A673 (cell line): Measurements from ENCODE around the gene ATF1. TPM values are rescaled to one million over a fixed set of nuclear protein-coding genes. Genes with fewer than 3 reads are reported as not detected.

Experiments
- BruUV-seq: library from RNA; stranded (reverse); fragments of 400-500 nt; replicated peaks from 2 replicates; lab custom pipeline; 2021; lab: Mats Ljungman, UMichigan
- CTCF ChIA-PET: fragments of 300-600 bp; sonication (Branson Sonifier 250); formaldehyde crosslinking; loops from one replicate; lab custom pipeline; 2022; ENCODE audit warnings: antibody characterized with exemption; lab: Charles Lee
- POLR2A ChIA-PET: fragments of 300-600 bp; sonication (Branson Sonifier 250); formaldehyde crosslinking; loops from one replicate; lab custom pipeline; 2022; ENCODE audit warnings: antibody characterized with exemption; ENCODE audit not compliant: low non-redundant PET; lab: Charles Lee
- DNase-seq: peaks from one replicate; pipeline ENCODE4 v3.0.0-alpha.2; 2015; ENCODE audit warnings: low spot score
- H3K27ac ChIP-seq: fragments of 200-600 bp; sonication (generic); 2 replicates; pipeline ENCODE4 v1.5.1; 2016; ENCODE audit warnings: mixed run types, low read depth, mild to moderate bottlenecking, mixed read lengths, antibody characterized with exemption, low read length; ENCODE audit not compliant: poor library complexity, severe bottlenecking
- H3K27me3 ChIP-seq: fragments of 200-600 bp; sonication (generic); replicated peaks from 2 replicates; pipeline ENCODE4 v1.6.1; 2017; ENCODE audit warnings: mixed run types, low read depth, mild to moderate bottlenecking, mixed read lengths, antibody characterized with exemption, low read length; ENCODE audit not compliant: insufficient read depth, poor library complexity
- H3K36me3 ChIP-seq: fragments of 200-600 bp; sonication (generic); 2 replicates; pipeline ENCODE4 v1.6.1; 2016; ENCODE audit warnings: mixed run types, mild to moderate bottlenecking, mixed read lengths, antibody characterized with exemption, low read length; ENCODE audit not compliant: insufficient read depth, poor library complexity, severe bottlenecking
- H3K4me1 ChIP-seq: fragments of 200-600 bp; sonication (generic); 2 replicates; pipeline ENCODE4 v1.6.1; 2017; ENCODE audit warnings: mixed run types, mild to moderate bottlenecking, mixed read lengths, antibody characterized with exemption, low read length; ENCODE audit not compliant: insufficient read depth, poor library complexity, severe bottlenecking
- H3K4me3 ChIP-seq: fragments of 200-600 bp; sonication (generic); 2 replicates; pipeline ENCODE4 v1.5.1; 2016; ENCODE audit warnings: low read depth, mixed run types, mild to moderate bottlenecking, mixed read lengths, low read length; ENCODE audit not compliant: poor library complexity, severe bottlenecking
- H3K9me3 ChIP-seq: fragments of 200-600 bp; sonication (generic); 2 replicates; pipeline ENCODE4 v1.6.1; 2016; ENCODE audit warnings: mixed run types, low read depth, mild to moderate bottlenecking, mixed read lengths, antibody characterized with exemption, low read length; ENCODE audit not compliant: poor library complexity, severe bottlenecking
- EZH2 ChIP-seq: fragments of 200-600 bp; sonication (generic); IDR thresholded peaks from 2 replicates; pipeline ENCODE4 v1.6.1; 2017; ENCODE audit warnings: borderline replicate concordance, low read depth, mild to moderate bottlenecking, mixed read lengths, antibody characterized with exemption, low read length; ENCODE audit not compliant: poor library complexity, severe bottlenecking
- intact Hi-C: fragments of 100-400 bp; cut with micrococcal nuclease; formaldehyde crosslinking; loops from one replicate; pipeline ENCODE4 v1.10.0; 2022; ENCODE audit not compliant: unreplicated experiment
- total RNA-seq: library from RNA; stranded (reverse); gene quantifications from 2 replicates; pipeline ENCODE4 v1.2.3, GENCODE V29; 2021
- TF ChIP-seq, protein P1 (sequence below): fragments of 300-800, 200-600 bp; sonication (generic); conservative IDR thresholded peaks from 2 replicates; pipeline ENCODE4 v1.5.1; 2017; ENCODE audit warnings: low read depth, mild to moderate bottlenecking, antibody characterized with exemption, low read length, moderate library complexity, mixed read lengths

The ATF1 gene
- total RNA-seq, 1 experiment from 2014 or later, result 42.3 TPM

DNA sequence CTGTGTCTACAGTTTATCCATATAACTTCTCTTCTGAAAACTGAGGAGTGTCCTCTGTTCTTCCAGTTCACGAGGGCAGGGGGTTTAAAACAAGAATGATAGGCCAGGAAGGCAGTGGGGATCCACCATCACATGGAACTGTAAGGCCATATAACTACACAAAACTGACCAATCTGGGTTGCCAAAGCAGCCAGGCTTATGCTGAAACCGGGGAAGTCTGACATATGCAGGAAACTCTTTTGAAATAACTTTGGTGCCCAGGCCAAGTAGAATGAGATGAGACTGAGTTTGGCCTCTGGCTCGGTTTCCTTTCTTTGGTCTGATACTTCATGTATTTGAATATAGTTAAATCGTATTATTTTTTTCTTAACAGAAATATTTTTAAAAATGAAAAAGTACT, 18.0 kb upstream of the ATF1 start:
- DNase-seq, result no peak
- intact Hi-C loops, result no loop called here
- no peak overlapping the region for H3K4me3 ChIP-seq
- peaks cover 52% of the 10 kb centered on the region for H3K36me3 ChIP-seq
- BruUV-seq, result no TSS peak
- no peaks in the 10 kb centered on the region for H3K4me1 ChIP-seq
- H3K27me3 ChIP-seq, result no peaks in the 10 kb centered on the region
- TF ChIP-seq, protein P1, sequence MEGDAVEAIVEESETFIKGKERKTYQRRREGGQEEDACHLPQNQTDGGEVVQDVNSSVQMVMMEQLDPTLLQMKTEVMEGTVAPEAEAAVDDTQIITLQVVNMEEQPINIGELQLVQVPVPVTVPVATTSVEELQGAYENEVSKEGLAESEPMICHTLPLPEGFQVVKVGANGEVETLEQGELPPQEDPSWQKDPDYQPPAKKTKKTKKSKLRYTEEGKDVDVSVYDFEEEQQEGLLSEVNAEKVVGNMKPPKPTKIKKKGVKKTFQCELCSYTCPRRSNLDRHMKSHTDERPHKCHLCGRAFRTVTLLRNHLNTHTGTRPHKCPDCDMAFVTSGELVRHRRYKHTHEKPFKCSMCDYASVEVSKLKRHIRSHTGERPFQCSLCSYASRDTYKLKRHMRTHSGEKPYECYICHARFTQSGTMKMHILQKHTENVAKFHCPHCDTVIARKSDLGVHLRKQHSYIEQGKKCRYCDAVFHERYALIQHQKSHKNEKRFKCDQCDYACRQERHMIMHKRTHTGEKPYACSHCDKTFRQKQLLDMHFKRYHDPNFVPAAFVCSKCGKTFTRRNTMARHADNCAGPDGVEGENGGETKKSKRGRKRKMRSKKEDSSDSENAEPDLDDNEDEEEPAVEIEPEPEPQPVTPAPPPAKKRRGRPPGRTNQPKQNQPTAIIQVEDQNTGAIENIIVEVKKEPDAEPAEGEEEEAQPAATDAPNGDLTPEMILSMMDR, result no peak
- no peak for TF ChIP-seq EZH2
- ChIA-PET POLR2A (no interaction called here), CTCF (no interaction called here)
- H3K9me3 ChIP-seq, result no peaks in the 10 kb centered on the region
- no peak overlapping the region for H3K27ac ChIP-seq

GRCh38 chr12:50746431-50746830, 17.5 kb upstream of the ATF1 start:
- CTCF ChIA-PET, result no interaction called here
- Histone ChIP-seq H3K27me3 (no peaks in the 10 kb centered on the region), H3K4me1 (no peaks in the 10 kb centered on the region), H3K36me3 (peaks cover 46% of the 10 kb centered on the region), H3K27ac (no peak overlapping the region), H3K4me3 (no peak overlapping the region), H3K9me3 (no peaks in the 10 kb centered on the region)
- intact Hi-C loops, result no loop called here
- no peak for TF ChIP-seq EZH2
- TF ChIP-seq, protein P1, result no peak
- no TSS peak for BruUV-seq
- POLR2A ChIA-PET, result no interaction called here
- DNase-seq, result no peak

DNA sequence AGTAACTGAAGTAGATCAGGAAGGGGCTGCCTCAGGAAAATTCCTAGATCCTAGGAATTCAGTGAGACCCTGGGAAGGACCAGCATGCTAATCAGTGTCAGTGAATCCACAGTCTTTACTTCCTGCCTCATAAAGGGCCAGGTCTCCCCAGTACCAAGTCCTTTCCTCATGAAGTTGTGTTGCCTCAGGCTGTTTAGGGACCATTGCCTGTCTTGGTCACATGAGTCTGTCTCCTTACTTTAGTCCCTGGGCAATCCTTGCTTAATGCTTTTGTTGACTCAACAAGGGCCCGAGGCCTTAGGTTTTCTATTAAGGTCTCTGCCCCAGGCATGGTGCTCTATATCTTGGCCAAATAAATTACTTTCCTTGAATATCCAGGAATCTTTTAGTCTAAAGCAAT, 16.1 kb upstream of the ATF1 start:
- intact Hi-C loops, result no loop called here

More for the DNA sequence above, 16.1 kb upstream of the ATF1 start:
- DNase-seq, result no peak
- no peak overlapping the region for H3K4me3 ChIP-seq
- TF ChIP-seq EZH2, result no peak
- TF ChIP-seq, protein P1, result no peak
- no peaks in the 10 kb centered on the region for H3K4me1 ChIP-seq
- H3K9me3 ChIP-seq, result no peaks in the 10 kb centered on the region
- ChIA-PET CTCF (no interaction called here), POLR2A (no interaction called here)
- no peaks in the 10 kb centered on the region for H3K27me3 ChIP-seq
- H3K27ac ChIP-seq, result no peak overlapping the region
- BruUV-seq, result no TSS peak
- H3K36me3 ChIP-seq, result peaks cover 32% of the 10 kb centered on the region
